HG03571 (cell line): ENCODE data around the gene ARHGEF1.

Source experiments
- ATAC-seq: cut with Tn5 transposase; IDR thresholded peaks from one replicate; pipeline ENCODE4 v1.9.1; 2021; ENCODE audit not compliant: unreplicated experiment

The ARHGEF1 gene

GRCh38 chr19:41915776-41916414 lies 32.9 kb downstream of the ARHGEF1 start:
- no peak for ATAC-seq

GRCh38 chr19:41917676-41918075 lies 34.7 kb downstream of the ARHGEF1 start:
- no peak for ATAC-seq

GRCh38 chr19:41918095-41918494 lies 35.1 kb downstream of the ARHGEF1 start:
- ATAC-seq = no peak

DNA sequence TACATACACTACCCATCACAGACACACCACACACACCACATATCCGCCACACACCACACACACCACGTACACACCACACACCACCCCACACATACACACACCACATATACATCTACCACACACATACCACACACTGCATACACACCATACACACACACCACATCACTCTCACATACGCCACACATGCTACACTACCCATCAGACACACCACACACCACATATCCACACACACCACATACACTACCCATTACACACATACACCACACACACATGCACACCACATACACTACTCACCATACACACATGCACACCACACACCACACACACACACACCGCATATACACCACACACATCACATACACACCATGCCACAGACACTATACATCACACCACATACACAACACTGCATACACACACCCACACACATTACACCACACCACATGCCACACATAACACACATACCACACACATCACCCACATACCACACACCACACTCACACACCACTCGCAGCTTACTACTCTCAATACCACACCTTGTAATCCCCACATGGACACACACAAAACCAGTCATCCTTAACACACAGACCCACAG lies 35.8 kb downstream of the ARHGEF1 start:
- ATAC-seq = no peak

GRCh38 chr19:41919948-41920712 lies 37.1 kb downstream of the ARHGEF1 start:
- no peak for ATAC-seq

DNA sequence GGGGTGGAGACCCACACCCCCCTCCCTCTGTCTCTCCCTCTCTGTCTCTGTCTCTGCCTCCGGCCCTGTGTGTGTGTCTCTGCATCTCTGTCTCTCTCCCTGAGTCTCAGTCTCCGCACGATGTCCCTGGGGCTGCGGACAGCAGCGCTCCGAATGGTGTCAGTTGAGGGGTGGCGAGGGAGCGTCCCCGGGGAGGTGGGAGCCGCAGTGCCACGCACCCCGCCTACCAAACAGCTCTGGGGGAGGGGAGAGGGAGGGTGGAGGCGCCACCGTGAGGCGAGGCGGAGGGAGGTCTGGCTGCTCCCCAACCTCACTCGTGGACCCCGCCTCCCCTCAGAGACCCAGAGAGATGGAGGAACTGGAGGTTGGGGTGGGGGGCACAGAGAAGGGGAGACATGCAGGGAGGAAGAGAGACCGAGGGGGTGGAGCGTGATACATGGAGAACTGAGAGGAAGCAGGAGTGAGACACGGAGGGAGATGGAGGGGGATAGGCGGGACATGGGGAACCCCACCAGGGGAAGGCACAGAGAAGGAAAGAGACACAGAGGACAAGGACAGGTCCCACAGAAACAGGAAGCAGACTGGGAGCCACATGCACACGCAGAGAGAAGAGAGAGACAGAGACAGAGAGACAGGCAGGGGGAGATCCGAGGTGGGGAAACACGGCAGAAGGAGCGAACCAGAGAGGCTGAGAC lies 38.0 kb downstream of the ARHGEF1 start:
- ATAC-seq = no peak

DNA sequence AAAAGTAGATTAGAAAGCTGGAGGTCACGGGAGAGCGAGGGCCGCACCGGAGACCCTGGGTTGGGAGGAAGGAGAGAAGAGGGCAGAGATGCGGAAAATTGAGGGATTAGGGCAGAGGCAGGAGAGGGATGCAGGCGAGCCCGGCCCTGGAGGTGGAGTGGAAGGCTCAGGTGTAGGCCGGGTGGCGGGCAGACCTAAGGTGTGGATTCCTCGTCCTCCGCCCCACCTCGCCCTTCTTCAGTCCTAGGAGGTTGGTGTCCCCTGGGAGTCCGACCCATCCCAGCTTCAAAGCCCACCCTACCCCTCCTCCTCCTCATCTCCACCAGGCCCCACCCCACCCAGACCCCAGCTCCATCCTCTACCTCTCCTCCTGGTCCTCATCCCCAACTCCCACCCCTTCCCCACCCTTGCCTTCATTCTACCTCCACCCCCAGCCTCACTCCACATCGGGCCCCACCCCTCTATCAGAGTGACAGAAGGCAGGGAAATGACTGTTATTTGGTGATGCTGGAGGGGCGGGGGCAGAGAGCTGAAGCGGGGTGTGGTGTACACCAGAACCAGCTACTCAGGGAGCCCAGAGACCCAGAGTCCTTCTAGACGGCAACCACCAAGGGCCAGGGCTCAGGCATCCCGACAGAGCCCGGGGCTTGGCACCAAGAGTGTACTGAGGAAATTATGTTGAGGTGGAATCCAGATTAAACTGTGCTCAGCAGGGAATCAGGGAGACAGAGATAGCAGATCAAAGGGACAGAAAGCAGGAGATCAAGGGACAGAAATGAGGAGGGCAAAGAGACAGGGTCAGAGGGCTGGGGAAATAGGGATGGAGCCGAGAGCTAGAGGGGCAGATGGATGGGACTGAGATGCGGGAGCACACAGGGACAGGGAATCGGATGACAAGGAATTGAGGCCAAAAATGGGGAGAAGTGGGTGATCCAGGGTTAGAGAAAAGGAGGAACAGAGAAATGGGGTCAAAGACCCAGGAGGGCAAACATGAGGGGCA lies 38.9 kb downstream of the ARHGEF1 start:
- ATAC-seq = no peak

DNA sequence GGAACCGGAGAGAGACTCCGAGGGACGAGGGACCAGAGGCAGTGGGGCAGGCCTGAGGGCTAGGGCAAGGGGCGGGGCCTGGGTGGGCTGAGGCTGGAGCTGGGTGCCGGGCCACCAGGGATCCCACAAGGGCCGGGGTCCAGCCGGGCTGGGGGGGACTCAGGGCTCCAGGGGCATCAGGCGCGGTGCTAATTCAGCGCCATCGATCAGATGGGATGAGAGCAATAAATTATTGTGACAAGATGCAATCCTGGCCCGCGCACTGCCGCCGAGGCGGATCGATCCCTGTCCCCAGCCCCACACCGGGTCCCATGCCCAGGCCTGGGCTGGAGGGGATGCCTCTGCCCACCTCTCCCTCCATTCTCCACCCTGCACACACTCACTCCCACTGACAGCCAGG lies 39.6 kb downstream of the ARHGEF1 start:
- no peak for ATAC-seq

- ATAC-seq = no peak
Observed at GRCh38 chr19:41923045-41923788, 40.2 kb downstream of the ARHGEF1 start.

- no peak for ATAC-seq
Observed at GRCh38 chr19:41924151-41925145, 41.5 kb downstream of the ARHGEF1 start.

DNA sequence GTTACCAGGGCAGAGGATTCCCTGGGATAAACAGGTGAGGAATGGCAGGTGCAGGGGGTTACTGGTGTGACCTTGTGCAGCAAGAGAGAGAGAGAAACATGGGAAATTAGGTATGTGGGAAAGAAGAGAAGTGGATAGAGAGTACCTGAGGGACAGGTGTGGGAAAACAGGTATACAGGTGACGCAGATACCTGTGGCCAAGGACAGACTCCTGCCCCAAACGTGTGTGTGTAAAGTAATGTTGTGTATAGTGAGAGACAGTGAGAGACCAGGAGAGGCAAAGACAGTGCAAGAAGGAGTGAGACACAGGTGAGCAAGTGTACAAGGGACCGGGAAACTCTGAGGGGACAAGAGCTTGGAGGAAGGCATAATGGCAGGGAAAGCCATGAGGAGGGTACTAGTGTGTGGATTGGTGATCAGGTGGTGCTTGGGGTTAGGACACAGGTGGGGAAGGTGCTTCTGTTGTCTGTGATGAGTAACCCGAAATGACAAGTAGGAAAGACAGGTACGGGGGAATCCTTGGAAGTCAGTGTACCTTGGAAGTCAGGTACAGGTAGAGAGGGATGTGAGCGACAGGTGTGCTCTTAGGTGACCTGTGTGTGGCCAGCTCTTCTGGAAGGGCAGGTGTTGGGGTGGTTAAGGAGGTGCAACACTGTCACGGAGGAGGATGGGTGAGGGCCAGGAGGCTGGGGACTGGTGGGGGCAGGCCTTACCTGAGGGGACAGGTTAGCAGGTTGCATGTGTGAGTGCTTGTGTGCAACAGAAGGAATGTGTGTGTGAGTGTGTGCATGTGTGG lies 42.4 kb downstream of the ARHGEF1 start:
- ATAC-seq = no peak

GRCh38 chr19:41926028-41926762 lies 43.2 kb downstream of the ARHGEF1 start:
- no peak for ATAC-seq

- no peak for ATAC-seq
Observed at GRCh38 chr19:41926763-41927496, 43.9 kb downstream of the ARHGEF1 start.

GRCh38 chr19:41927497-41928192 lies 44.7 kb downstream of the ARHGEF1 start:
- ATAC-seq = no peak

DNA sequence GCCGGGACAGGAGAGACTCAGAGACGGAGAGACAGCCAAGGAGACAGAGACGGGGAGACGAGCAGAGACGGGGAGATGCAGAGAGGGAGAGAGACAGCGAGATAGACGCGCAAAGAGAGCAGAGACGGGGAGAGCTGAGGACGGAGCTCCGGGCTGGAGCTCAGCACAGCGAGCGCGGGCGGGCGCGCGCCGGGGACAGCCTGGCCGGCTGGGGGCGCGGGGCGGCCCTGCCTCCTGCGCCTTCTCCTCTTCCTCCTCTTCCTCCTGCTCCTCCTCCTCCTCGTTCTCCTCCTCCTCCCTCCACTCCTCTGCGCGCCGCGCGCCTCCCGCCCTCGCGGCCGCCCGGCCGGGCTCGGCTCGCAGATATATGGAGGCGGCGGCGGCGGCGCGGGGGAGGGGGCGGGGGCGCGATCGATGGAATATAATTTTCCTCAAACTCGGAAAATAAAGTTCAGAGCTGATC lies 45.3 kb downstream of the ARHGEF1 start, which contains the start of gene ERFL:
ERFL (minus strand) TSS at position 229 of the 463 bp plus-strand sequence. CDS start 15,530 bp downstream, outside the sequence.
- no peak for ATAC-seq
